Activated CD4-positive, alpha-beta memory T cell treated with anti-CD3 and anti-CD28 coated beads, Interleukin-2, amount 10 ng/mL, durations not matched to agents 7 days and 5 days (primary cell): ENCODE measurements around the gene MYLK3. TPM values are rescaled to one million over a fixed set of nuclear protein-coding genes. Genes with fewer than 3 reads are reported as not detected.
"Not testable (repeated sequence)": the region's sequence is repeated elsewhere in the genome, so short reads cannot be mapped to it uniquely, and the experiment has no call there.

Experiments
- CTCF ChIA-PET: fragments of 350-600 bp; sonication (Branson Sonifier 250); formaldehyde crosslinking; loops from one replicate; lab custom pipeline; 2021; ENCODE audit warnings: antibody characterized with exemption, inconsistent platforms; lab: Charles Lee
- POLR2A ChIA-PET: fragments of 350-600 bp; sonication (Branson Sonifier 250); formaldehyde crosslinking; loops from one replicate; lab custom pipeline; 2021; ENCODE audit warnings: antibody characterized with exemption; lab: Charles Lee
- DNase-seq: peaks from one replicate; pipeline ENCODE4 v3.0.0-alpha.2; 2020
- H3K27ac Mint-ChIP-seq: one replicate; pipeline ENCODE4 v1.8.0; 2021; ENCODE audit warnings: mild to moderate bottlenecking, mixed read lengths
- H3K27me3 Mint-ChIP-seq: one replicate; pipeline ENCODE4 v1.8.0; 2021; ENCODE audit warnings: mixed read lengths
- H3K36me3 Mint-ChIP-seq: one replicate; pipeline ENCODE4 v1.8.0; 2021; ENCODE audit warnings: low read depth, mixed read lengths
- H3K4me1 Mint-ChIP-seq: one replicate; pipeline ENCODE4 v1.8.0; 2021; ENCODE audit warnings: mixed read lengths
- H3K4me3 Mint-ChIP-seq: one replicate; pipeline ENCODE4 v1.8.0; 2021; ENCODE audit warnings: mild to moderate bottlenecking, mixed read lengths
- H3K9me3 Mint-ChIP-seq: one replicate; pipeline ENCODE4 v1.8.0; 2021; ENCODE audit warnings: mixed read lengths
- total RNA-seq, 2 experiments: library from RNA; stranded (reverse); gene quantifications; one replicate each; pipeline ENCODE4 v1.2.3, GENCODE V29; 2021

MYLK3 gene
- total RNA-seq = under 1 TPM; 0.35 to 0.63 TPM

DNA sequence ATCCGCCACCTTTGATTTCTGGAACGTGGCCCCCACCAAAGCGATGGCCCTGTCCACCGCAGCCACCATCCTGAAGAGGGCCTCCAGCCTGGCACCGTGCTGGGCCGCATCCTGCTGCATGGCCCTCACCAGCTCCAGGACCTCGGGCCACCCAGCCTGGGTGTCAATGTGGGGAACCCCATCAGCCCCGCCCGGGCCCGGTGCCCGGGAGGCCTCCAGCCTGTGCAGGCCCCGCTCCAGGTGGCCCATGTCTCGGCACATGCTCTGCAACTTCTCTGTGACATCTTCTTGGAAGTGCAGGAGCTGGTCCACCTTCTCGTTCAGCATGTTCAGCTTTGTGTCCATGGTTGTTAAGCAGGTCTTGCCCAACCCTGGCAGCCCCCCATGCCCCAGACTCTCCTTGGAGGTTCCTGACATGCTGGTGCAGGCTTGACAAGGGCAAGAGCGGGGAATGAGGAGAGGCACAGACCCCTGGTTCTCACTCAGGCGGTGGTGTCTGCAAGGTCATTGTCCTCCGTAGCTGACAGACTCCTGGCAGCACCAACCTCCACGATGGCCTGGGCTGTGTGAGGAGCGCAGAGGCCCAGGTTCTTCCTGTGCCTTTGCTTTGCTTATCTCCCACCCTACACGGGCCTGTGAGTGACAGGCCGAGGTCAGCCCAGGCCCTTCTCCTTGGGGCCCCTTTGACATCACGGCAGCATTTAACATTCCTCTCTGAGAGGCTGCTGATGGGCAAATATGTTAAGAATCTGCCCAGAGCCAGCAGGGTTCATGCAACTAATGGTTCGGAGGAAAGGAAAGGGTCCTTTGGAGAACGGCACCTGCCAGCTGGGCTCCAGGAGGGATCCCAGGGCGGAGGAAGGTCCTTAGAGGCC lies at the start of gene MYLK3:
Gene MYLK3 (minus strand): TSS at position 568 of the 875 bp plus-strand sequence. CDS start 151 bp downstream, at position 417.
- H3K27me3 Mint-ChIP-seq = no peaks in the 10 kb centered on the region
- H3K4me1 Mint-ChIP-seq = peaks cover 5% of the 10 kb centered on the region
- CTCF ChIA-PET = no interaction called here
- H3K4me3 Mint-ChIP-seq = no peak within 1 kb of the TSS
- H3K9me3 Mint-ChIP-seq = no peaks in the 10 kb centered on the region
- H3K27ac Mint-ChIP-seq = no peak within 1 kb of the TSS
- H3K36me3 Mint-ChIP-seq = no peaks in the 10 kb centered on the region
- DNase-seq = no peak
- POLR2A ChIA-PET = no interaction called here

- H3K27me3 Mint-ChIP-seq = no peaks in the 10 kb centered on the region
- H3K36me3 Mint-ChIP-seq = peaks cover 40% of the 10 kb centered on the region
- peaks cover 3% of the 10 kb centered on the region for H3K4me1 Mint-ChIP-seq
- peaks cover 24% of the 10 kb centered on the region for H3K9me3 Mint-ChIP-seq
- ChIA-PET CTCF (no interaction called here), POLR2A (no interaction called here)
- H3K27ac Mint-ChIP-seq = no peak overlapping the region
- H3K4me3 Mint-ChIP-seq = no peak overlapping the region
- no peak for DNase-seq
Observed at GRCh38 chr16:46797501-46797900, 49.4 kb upstream of the MYLK3 start.

GRCh38 chr16:46796764-46797269 lies 48.7 kb upstream of the MYLK3 start:
- no peak overlapping the region for H3K4me3 Mint-ChIP-seq
- no peak for DNase-seq
- H3K4me1 Mint-ChIP-seq = peaks cover 3% of the 10 kb centered on the region
- peaks cover 24% of the 10 kb centered on the region for H3K9me3 Mint-ChIP-seq
- H3K27ac Mint-ChIP-seq = no peak overlapping the region
- ChIA-PET CTCF (no interaction called here), POLR2A (no interaction called here)
- no peaks in the 10 kb centered on the region for H3K27me3 Mint-ChIP-seq
- H3K36me3 Mint-ChIP-seq = peaks cover 43% of the 10 kb centered on the region

GRCh38 chr16:46793841-46794240 lies 45.7 kb upstream of the MYLK3 start:
- peaks cover 24% of the 10 kb centered on the region for H3K9me3 Mint-ChIP-seq
- POLR2A ChIA-PET = no interaction called here
- no peak for DNase-seq
- H3K4me1 Mint-ChIP-seq = peaks cover 21% of the 10 kb centered on the region
- peaks cover 41% of the 10 kb centered on the region for H3K36me3 Mint-ChIP-seq
- CTCF ChIA-PET = no interaction called here
- H3K27me3 Mint-ChIP-seq = no peaks in the 10 kb centered on the region
- no peak overlapping the region for H3K4me3 Mint-ChIP-seq
- no peak overlapping the region for H3K27ac Mint-ChIP-seq

DNA sequence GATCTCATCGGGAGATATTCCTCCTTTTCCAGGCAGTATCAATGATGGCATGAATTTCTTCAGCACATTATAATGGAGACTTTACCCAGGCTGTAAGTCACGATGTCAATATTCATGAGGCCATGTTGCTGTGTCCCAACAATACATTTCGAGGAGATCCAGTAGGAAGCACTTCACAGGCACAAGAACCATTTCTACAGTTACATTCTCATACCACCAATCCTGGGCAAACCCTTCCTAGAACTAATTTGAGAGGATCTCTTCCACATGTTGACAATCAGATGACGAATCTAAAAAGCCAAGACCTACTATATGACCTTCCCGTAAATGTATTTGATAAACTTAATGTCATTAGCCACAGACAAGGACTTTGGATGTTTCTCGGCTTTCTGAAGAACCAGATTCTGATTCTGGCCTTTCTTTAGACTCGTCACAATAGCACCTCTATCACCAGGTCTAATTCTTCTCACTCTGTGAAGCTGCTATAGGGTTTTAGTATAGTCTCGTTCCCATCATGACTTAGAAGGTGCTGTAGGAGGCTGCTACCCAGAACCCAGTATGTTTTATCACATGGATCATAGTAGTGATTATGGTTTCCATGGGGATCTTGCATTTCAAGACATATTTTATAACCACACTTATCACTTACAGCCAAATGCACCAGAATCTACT lies 42.6 kb upstream of the MYLK3 start:
- Mint-ChIP-seq H3K9me3 (peaks cover 20% of the 10 kb centered on the region), H3K36me3 (peaks cover 25% of the 10 kb centered on the region), H3K4me1 (peaks cover 23% of the 10 kb centered on the region), H3K4me3 (peak overlapping the region; percentile 70), H3K27ac (no peak overlapping the region), H3K27me3 (peaks cover 3% of the 10 kb centered on the region)
- ChIA-PET POLR2A (interaction anchor here (0.9 to 1.8 kb wide), 4 partner anchors 28 to 41 kb away, joined by 3 to 17 read pairs (median 3); partner anchors contain the start of gene C16orf87), CTCF (interaction anchor here (1.2 to 3.8 kb wide), 2 partner anchors 10 to 38 kb away, joined by 3 to 25 read pairs; no protein-coding TSS in a partner anchor)
- no peak for DNase-seq

GRCh38 chr16:46789499-46790414 lies 41.6 kb upstream of the MYLK3 start:
- Mint-ChIP-seq H3K9me3 (peaks cover 10% of the 10 kb centered on the region), H3K36me3 (peaks cover 19% of the 10 kb centered on the region), H3K27me3 (peaks cover 3% of the 10 kb centered on the region), H3K27ac (peak overlapping the region; percentile 48), H3K4me3 (peak overlapping the region; percentile 70), H3K4me1 (peaks cover 28% of the 10 kb centered on the region)
- ChIA-PET POLR2A (interaction anchor here (0.8 to 1.8 kb wide), 5 partner anchors 24 to 100 kb away, joined by 3 to 17 read pairs (median 4); partner anchors contain the start of genes C16orf87 and ORC6), CTCF (interaction anchor here (0.5 to 3.8 kb wide), 7 partner anchors 11 to 248 kb away, joined by 3 to 25 read pairs (median 3); no protein-coding TSS in a partner anchor)
- peak; percentile 83 for DNase-seq

DNA sequence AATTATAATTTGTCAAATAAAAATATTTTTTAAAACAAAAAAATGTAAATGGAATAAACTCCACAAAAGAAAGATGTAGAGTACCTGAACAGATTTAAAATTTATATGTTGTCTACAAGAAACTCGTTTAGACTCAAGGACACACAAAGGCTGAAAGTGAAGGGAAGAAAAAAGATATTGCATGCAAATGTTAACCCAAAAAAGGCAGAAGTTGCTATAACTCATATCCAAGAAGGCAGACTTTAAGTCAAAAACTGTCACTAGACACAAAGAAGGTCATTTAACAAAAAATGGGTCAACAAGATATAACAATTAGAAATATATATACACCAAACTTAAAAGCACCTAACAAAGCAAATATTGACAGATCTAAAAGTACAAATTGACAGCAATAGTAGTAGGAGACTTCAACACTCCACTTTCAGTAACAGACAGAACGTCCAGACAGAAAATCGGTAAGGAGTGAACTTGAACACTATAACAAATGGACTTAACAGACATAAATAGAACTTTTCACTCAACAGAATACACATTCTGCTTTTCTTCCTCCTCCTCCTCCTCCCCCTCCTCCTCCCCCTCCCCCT lies 40.8 kb upstream of the MYLK3 start:
- POLR2A ChIA-PET = interaction anchor here (1.2 to 1.8 kb wide), 2 partner anchors 24 to 40 kb away, joined by 4 to 17 read pairs; partner anchors contain the start of gene C16orf87
- CTCF ChIA-PET = interaction anchor here (3.8 kb wide), 1 partner anchor 12 kb away, joined by 25 read pairs; no protein-coding TSS in a partner anchor
- Mint-ChIP-seq H3K27me3 (peaks cover 3% of the 10 kb centered on the region), H3K27ac (no peak overlapping the region), H3K4me3 (no peak overlapping the region), H3K36me3 (peaks cover 14% of the 10 kb centered on the region), H3K9me3 (peaks cover 6% of the 10 kb centered on the region), H3K4me1 (peaks cover 34% of the 10 kb centered on the region)
- DNase-seq = no peak

- no peak for DNase-seq
- Mint-ChIP-seq H3K36me3 (peaks cover 10% of the 10 kb centered on the region), H3K9me3 (peaks cover 3% of the 10 kb centered on the region), H3K4me1 (peaks cover 42% of the 10 kb centered on the region), H3K27me3 (peaks cover 3% of the 10 kb centered on the region), H3K27ac (no peak overlapping the region), H3K4me3 (no peak overlapping the region)
- POLR2A ChIA-PET = interaction anchor here (0.6 kb wide), 1 partner anchor 43 kb away, joined by 3 read pairs; no protein-coding TSS in a partner anchor
- CTCF ChIA-PET = interaction anchor here (0.7 kb wide), 1 partner anchor 1370 kb away, joined by 3 read pairs; no protein-coding TSS in a partner anchor
Observed at GRCh38 chr16:46787909-46788308, 39.8 kb upstream of the MYLK3 start.

GRCh38 chr16:46785076-46785845 lies 37.1 kb upstream of the MYLK3 start:
- peaks cover 3% of the 10 kb centered on the region for H3K9me3 Mint-ChIP-seq
- ChIA-PET POLR2A (interaction anchor here (2.2 kb wide), 1 partner anchor 45 kb away, joined by 5 read pairs; no protein-coding TSS in a partner anchor), CTCF (interaction anchor here (0.7 kb wide), 1 partner anchor 16 kb away, joined by 3 read pairs; no protein-coding TSS in a partner anchor)
- H3K4me1 Mint-ChIP-seq = peaks cover 32% of the 10 kb centered on the region
- H3K36me3 Mint-ChIP-seq = peaks cover 4% of the 10 kb centered on the region
- H3K4me3 Mint-ChIP-seq = no peak overlapping the region
- no peak for DNase-seq
- no peak overlapping the region for H3K27ac Mint-ChIP-seq
- H3K27me3 Mint-ChIP-seq = peaks cover 3% of the 10 kb centered on the region

- H3K9me3 Mint-ChIP-seq, H3K36me3 Mint-ChIP-seq, H3K27ac Mint-ChIP-seq, H3K4me3 Mint-ChIP-seq, H3K27me3 Mint-ChIP-seq, DNase-seq: not testable (repeated sequence)
- POLR2A ChIA-PET = interaction anchor here (0.5 to 2.2 kb wide), 2 partner anchors 43 to 45 kb away, joined by 3 to 5 read pairs; no protein-coding TSS in a partner anchor
- CTCF ChIA-PET = interaction anchor here (0.7 kb wide), 1 partner anchor 17 kb away, joined by 3 read pairs; no protein-coding TSS in a partner anchor
- peaks cover 28% of the 10 kb centered on the region for H3K4me1 Mint-ChIP-seq
Observed at GRCh38 chr16:46784569-46784968, 36.4 kb upstream of the MYLK3 start.

DNA sequence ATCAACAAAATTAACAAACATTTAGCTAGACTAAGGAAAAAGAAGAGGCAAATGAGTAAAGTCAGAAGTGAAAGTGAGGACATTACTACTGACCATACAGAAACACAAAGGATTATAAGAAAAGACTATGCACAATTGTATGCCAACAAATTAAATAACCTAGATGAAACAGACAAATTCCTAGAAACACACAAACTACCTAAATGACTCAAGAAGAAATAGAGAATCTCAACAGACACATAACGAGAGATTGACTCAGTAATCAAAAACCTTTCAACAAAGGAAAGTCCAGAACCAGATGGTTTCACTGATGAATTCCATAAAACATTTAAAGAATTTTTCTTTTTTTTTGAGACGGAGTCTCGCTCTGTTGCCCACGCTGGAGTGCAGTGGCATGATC lies 35.7 kb upstream of the MYLK3 start:
- POLR2A ChIA-PET = no interaction called here
- Mint-ChIP-seq H3K9me3 (peaks cover 3% of the 10 kb centered on the region), H3K27me3 (peaks cover 3% of the 10 kb centered on the region), H3K27ac (no peak overlapping the region), H3K4me3 (no peak overlapping the region), H3K4me1 (peaks cover 21% of the 10 kb centered on the region), H3K36me3 (peaks cover 4% of the 10 kb centered on the region)
- CTCF ChIA-PET = no interaction called here
- DNase-seq = no peak
